ENCODE results near the gene DNMT3A.

Gene DNMT3A

DNA sequence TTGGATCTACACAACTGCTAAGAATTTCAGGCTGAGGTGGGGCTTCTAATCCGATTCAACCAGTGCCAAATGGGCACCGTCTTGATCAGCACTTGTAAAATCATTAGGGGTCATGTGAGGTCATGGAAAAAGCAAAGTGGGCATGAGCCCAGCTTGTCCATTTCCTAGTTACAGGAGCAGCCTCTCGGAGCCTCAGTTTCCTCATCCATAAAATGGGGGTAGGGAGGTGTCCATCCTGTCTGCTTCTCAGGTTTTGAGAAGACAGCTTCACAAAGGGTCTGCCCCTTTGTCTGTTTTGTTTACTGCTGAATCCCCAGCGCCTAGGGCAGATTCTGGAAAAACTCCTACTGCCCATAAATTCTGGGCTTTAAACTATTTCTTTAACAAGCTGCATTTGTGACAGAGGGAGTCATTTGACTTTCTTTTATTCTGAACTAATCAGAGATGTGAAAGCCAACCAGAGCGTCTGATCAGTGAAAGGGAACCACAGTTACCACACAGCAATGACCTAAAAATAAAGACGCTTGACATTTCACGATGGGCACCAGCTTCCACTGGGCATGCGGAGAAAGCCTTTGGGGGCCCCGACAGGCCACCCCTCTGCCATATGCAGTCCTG, 38.9 kb downstream of the DNMT3A start:
- Histone ChIP-seq H3K9ac (peak overlapping the region; percentile 40; the same call in 1 of the 2 replicates), H3K27me3 (no peaks in the 10 kb centered on the region), H3K4me3 (peak overlapping the region; percentile 45), H3K4me2 (peak overlapping the region; percentile 98), H4K20me1 (peaks cover 72% of the 10 kb centered on the region), H3K4me1 (peaks cover 90% of the 10 kb centered on the region), H3K27ac (peak overlapping the region; percentile 53), H3K9me3 (no peaks in the 10 kb centered on the region), H3K36me3 (peaks cover 26% of the 10 kb centered on the region)
- no peak for TF ChIP-seq Cebpa-rat (IDR thresholded peaks at IDR 0.05)

DNA sequence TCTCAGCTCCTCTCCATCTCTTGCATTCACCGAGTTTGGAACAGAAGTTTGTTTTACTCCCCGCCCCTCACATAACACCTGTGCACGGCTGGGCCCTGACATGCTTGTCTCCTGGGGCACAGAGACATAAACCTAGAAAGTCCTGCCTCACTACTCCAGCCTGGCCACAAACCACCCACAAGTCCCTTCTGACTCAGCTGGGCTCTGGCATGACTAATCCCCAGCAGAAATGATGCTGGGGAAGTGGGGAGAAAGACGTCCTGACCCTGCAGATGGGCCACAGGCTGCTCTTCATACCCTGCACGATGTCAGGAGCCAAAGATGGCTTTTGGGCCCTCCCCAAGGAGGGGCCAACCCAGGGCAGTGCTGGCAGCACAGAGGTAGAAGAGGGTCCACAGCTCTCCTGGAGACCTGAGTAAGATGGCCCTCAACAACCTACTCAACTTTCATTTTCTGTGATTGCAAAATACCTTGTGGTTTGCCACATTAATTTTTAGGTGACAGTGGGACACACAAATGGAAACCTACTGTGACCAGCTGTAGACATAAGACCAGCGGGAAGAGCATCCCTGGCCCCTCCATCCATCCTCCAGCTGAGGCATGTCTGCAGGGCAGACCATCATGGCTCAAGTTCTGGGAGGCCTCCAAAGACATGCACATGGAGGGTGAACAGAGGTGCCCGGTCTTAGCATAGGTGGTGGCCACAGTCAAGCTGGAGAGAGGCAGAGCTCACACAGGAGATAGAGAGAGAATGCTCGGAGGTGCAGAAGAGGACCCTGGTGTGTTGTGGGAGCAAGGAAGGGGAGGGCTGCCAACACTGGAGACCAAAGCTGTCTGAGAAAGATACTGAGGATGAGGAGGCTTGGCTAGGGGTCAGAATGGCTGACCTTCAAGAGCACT, 40.0 kb downstream of the DNMT3A start:
- peaks cover 23% of the 10 kb centered on the region for H3K36me3 ChIP-seq
- H3K9me3 ChIP-seq = no peaks in the 10 kb centered on the region
- H3K27me3 ChIP-seq = no peaks in the 10 kb centered on the region
- no peak for TF ChIP-seq Cebpa-rat (IDR thresholded peaks at IDR 0.05)
- peak overlapping the region; percentile 40; the same call in 1 of the 2 replicates for H3K9ac ChIP-seq
- peaks cover 60% of the 10 kb centered on the region for H4K20me1 ChIP-seq
- H3K4me1 ChIP-seq = peaks cover 90% of the 10 kb centered on the region
- H3K4me2 ChIP-seq = peak overlapping the region; percentile 98
- peak overlapping the region; percentile 45; the same call in 1 of the 2 replicates for H3K4me3 ChIP-seq
- peak overlapping the region; percentile 32; the same call in 1 of the 2 replicates for H3K27ac ChIP-seq

DNA sequence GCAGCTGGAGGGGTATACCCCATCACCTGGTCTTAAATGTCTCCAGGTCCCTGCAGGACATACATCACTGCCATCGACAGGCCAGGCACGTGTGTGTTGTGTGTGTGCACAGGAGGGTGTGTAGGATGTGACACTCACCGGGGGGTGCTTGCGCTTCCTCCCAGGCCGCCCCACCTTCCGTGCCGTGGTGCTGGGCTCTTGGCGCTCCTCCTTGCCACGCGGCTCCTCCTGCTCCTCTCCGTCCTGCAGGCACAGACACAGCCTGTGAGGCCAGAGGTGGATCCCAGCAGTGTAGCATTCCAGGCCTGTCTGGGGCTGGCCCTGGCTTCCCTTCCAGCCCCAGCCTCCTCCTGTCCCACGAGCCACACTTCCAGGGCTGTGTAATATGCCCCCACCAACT, 41.7 kb downstream of the DNMT3A start:
- Histone ChIP-seq H3K4me1 (peaks cover 90% of the 10 kb centered on the region), H3K27me3 (no peaks in the 10 kb centered on the region), H4K20me1 (peaks cover 43% of the 10 kb centered on the region), H3K27ac (no peak overlapping the region), H3K9me3 (no peaks in the 10 kb centered on the region), H3K4me3 (no peak overlapping the region), H3K9ac (no peak overlapping the region), H3K36me3 (peaks cover 23% of the 10 kb centered on the region), H3K4me2 (no peak overlapping the region)
- TF ChIP-seq Cebpa-rat (IDR thresholded peaks at IDR 0.05) = no peak

GRCh38 chr2:25298776-25299431, 42.8 kb downstream of the DNMT3A start:
- Histone ChIP-seq H3K4me3 (no peak overlapping the region), H3K4me2 (peak overlapping the region; percentile 94), H3K9me3 (no peaks in the 10 kb centered on the region), H3K9ac (no peak overlapping the region), H4K20me1 (peaks cover 32% of the 10 kb centered on the region), H3K27me3 (no peaks in the 10 kb centered on the region), H3K27ac (no peak overlapping the region), H3K4me1 (peaks cover 90% of the 10 kb centered on the region), H3K36me3 (peaks cover 23% of the 10 kb centered on the region)
- TF ChIP-seq Cebpa-rat (IDR thresholded peaks at IDR 0.05) = no peak

DNA sequence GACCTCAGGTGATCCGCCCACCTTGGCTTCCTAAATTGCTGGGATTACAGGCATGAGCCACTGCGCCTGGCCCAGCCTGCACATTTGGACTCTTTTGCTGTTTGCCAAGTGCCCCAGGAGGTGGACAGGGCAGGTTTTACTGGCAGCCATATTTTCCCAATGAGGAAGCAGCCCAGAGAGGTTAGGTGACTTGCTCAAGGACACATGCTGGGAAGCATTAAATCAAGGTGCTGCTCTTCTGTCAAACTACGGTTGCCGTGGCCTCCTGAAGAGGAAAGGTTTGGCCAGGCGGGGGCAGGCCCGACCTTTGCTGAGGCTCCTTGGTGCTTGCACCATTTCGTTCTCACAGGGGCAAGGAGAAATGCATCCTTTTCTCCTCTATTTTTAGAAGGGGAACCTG, 44.0 kb downstream of the DNMT3A start:
- no peak overlapping the region for H3K27ac ChIP-seq
- H3K9me3 ChIP-seq = no peaks in the 10 kb centered on the region
- no peaks in the 10 kb centered on the region for H3K27me3 ChIP-seq
- no peak overlapping the region for H3K4me3 ChIP-seq
- H3K36me3 ChIP-seq = peaks cover 23% of the 10 kb centered on the region
- TF ChIP-seq Cebpa-rat (IDR thresholded peaks at IDR 0.05) = no peak
- H4K20me1 ChIP-seq = peaks cover 21% of the 10 kb centered on the region
- H3K9ac ChIP-seq = no peak overlapping the region
- peak overlapping the region; percentile 94 for H3K4me2 ChIP-seq
- H3K4me1 ChIP-seq = peaks cover 90% of the 10 kb centered on the region

- Histone ChIP-seq H3K4me1 (peaks cover 90% of the 10 kb centered on the region), H3K36me3 (peaks cover 23% of the 10 kb centered on the region), H3K9ac (peak overlapping the region; percentile 72), H3K4me3 (peak overlapping the region; percentile 55), H3K27me3 (no peaks in the 10 kb centered on the region), H3K9me3 (no peaks in the 10 kb centered on the region), H3K27ac (peak overlapping the region; percentile 84), H3K4me2 (peak overlapping the region; percentile 94), H4K20me1 (no peaks in the 10 kb centered on the region)
- no peak for TF ChIP-seq Cebpa-rat (IDR thresholded peaks at IDR 0.05)
These were observed 46.1 kb downstream of the DNMT3A start for GRCh38 chr2:25295621-25296020.

GRCh38 chr2:25294573-25295462, 46.9 kb downstream of the DNMT3A start:
- Histone ChIP-seq H3K27ac (peak overlapping the region; percentile 84), H3K36me3 (peaks cover 18% of the 10 kb centered on the region), H3K4me1 (peaks cover 98% of the 10 kb centered on the region), H3K27me3 (no peaks in the 10 kb centered on the region), H4K20me1 (no peaks in the 10 kb centered on the region), H3K9ac (peak overlapping the region; percentile 72), H3K9me3 (no peaks in the 10 kb centered on the region), H3K4me3 (peak overlapping the region; percentile 55), H3K4me2 (peak overlapping the region; percentile 94)
- no peak for TF ChIP-seq Cebpa-rat (IDR thresholded peaks at IDR 0.05)

DNA sequence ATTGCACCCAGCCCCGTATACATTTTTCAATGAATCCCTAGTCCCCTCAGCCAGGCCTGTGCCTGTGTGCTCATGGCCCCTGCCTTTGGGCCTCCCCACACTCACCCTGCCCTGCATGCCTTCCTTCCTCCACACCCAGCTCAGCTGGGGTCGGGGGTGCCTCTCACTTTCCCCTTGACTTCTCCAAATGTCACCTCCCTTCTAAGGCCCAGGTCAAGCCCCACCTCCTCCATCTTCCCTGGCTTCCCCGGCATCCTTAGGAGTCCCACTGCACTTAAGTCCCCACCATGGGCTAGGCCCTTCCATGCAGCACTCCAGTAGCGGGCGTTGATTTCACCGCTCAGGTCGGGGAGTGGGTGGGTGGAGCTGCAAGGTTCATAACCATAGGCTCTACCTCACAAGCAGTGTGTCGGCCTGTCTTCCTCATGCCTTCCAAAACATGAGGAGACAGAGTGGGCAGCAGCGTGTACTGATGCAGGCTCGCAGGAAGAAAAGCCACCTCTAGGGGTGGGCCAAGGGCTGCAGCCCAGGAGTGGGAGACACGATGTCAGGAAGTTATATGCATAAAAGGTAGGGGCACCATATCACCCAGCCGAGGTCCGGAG, 47.7 kb downstream of the DNMT3A start:
- Histone ChIP-seq H3K4me2 (peak overlapping the region; percentile 94), H3K4me3 (peak overlapping the region; percentile 55), H3K9me3 (no peaks in the 10 kb centered on the region), H4K20me1 (no peaks in the 10 kb centered on the region), H3K4me1 (peaks cover 100% of the 10 kb centered on the region), H3K27ac (peak overlapping the region; percentile 84), H3K9ac (peak overlapping the region; percentile 72), H3K27me3 (no peaks in the 10 kb centered on the region), H3K36me3 (peaks cover 11% of the 10 kb centered on the region)
- no peak for TF ChIP-seq Cebpa-rat (IDR thresholded peaks at IDR 0.05)

Measured in BLaER1 (cell line).